RWPE2 (cell line): ENCODE data around the gene SIGLEC7.

Source experiments
- ATAC-seq: fragments of 200-7000 bp; cut with Tn5 transposase; 3 replicates; pipeline ENCODE4 v1.9.1; 2021; ENCODE audit warnings: low read depth
- DNase-seq: peaks from one replicate; pipeline ENCODE4 v3.0.0-alpha.2; 2020; ENCODE audit warnings: low spot score
- H3K27ac ChIP-seq: fragments of 450-650 bp; 2 replicates; pipeline ENCODE4 v1.5.1; 2017; ENCODE audit warnings: mild to moderate bottlenecking; ENCODE audit not compliant: poor library complexity, severe bottlenecking
- H3K27me3 ChIP-seq: fragments of 250-450 bp; sonication (Bioruptor Pico); 2 replicates; pipeline ENCODE4 v1.5.1; 2021; ENCODE audit warnings: mild to moderate bottlenecking, moderate library complexity; ENCODE audit not compliant: insufficient read depth, poor library complexity, severe bottlenecking
- H3K36me3 ChIP-seq: fragments of 250-450 bp; sonication (Bioruptor Pico); 2 replicates; pipeline ENCODE4 v1.5.1; 2020; ENCODE audit warnings: low read depth, mild to moderate bottlenecking, moderate library complexity
- H3K4me1 ChIP-seq: fragments of 250-450 bp; sonication (Bioruptor Pico); 2 replicates; pipeline ENCODE4 v1.5.1; 2021; ENCODE audit warnings: mild to moderate bottlenecking, moderate library complexity; ENCODE audit not compliant: insufficient read depth, poor library complexity, severe bottlenecking
- H3K4me3 ChIP-seq: fragments of 250-450 bp; sonication (Bioruptor Pico); 2 replicates; pipeline ENCODE4 v1.5.1; 2021; ENCODE audit warnings: mild to moderate bottlenecking, moderate library complexity; ENCODE audit not compliant: severe bottlenecking
- H3K9me3 ChIP-seq: fragments of 250-450 bp; sonication (Bioruptor Pico); 2 replicates; pipeline ENCODE4 v1.5.1; 2021; ENCODE audit warnings: mild to moderate bottlenecking, moderate library complexity; ENCODE audit not compliant: severe bottlenecking
- TF ChIP-seq, protein P1 (sequence below): fragments of 450-650 bp; IDR thresholded peaks from one replicate; pipeline ENCODE4 v1.5.1; 2017; ENCODE audit warnings: mild to moderate bottlenecking, moderate library complexity; ENCODE audit not compliant: poor library complexity, severe bottlenecking

SIGLEC7 gene

GRCh38 chr19:51198641-51199040 is 56.5 kb downstream of the SIGLEC7 start:
- H3K9me3 ChIP-seq = no peaks in the 10 kb centered on the region
- H3K27ac ChIP-seq = no peak overlapping the region
- no peak for ATAC-seq
- TF ChIP-seq, protein P1, sequence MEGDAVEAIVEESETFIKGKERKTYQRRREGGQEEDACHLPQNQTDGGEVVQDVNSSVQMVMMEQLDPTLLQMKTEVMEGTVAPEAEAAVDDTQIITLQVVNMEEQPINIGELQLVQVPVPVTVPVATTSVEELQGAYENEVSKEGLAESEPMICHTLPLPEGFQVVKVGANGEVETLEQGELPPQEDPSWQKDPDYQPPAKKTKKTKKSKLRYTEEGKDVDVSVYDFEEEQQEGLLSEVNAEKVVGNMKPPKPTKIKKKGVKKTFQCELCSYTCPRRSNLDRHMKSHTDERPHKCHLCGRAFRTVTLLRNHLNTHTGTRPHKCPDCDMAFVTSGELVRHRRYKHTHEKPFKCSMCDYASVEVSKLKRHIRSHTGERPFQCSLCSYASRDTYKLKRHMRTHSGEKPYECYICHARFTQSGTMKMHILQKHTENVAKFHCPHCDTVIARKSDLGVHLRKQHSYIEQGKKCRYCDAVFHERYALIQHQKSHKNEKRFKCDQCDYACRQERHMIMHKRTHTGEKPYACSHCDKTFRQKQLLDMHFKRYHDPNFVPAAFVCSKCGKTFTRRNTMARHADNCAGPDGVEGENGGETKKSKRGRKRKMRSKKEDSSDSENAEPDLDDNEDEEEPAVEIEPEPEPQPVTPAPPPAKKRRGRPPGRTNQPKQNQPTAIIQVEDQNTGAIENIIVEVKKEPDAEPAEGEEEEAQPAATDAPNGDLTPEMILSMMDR = no peak
- DNase-seq = no peak
- H3K27me3 ChIP-seq = peaks cover 4% of the 10 kb centered on the region
- H3K4me3 ChIP-seq = no peak overlapping the region
- H3K36me3 ChIP-seq = no peaks in the 10 kb centered on the region
- no peaks in the 10 kb centered on the region for H3K4me1 ChIP-seq

DNA sequence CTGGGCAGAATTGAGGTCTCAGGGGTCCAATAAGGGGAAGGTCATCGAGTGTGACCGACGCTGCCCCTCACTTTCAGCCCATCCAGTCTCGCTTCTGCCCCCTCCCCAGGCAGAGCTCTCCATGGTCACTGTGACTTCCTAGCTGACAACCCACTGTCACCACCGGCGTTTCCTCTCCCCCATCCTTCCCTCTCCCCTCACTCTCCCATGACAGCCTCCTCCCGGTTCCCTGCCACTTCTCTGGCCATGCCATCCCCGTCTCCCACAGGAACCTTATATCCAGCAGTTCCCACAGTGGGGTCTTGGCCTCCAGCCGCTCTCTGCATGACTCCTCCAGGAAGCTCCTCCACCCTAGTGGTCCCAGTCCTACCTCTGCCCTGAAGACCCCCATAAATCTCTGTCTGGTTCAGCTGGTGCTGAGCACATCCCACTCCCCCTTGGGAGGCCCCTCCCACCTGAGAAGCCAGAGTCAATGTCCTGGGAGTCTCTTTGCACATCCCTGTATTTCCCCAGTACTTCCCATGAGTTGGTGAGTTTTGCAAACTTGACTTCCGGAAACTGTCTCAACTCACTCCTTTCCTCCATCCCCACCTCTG is 58.1 kb downstream of the SIGLEC7 start:
- ATAC-seq (no peak), DNase-seq (no peak)
- no peaks in the 10 kb centered on the region for H3K4me1 ChIP-seq
- H3K9me3 ChIP-seq = no peaks in the 10 kb centered on the region
- no peak overlapping the region for H3K4me3 ChIP-seq
- H3K27ac ChIP-seq = no peak overlapping the region
- H3K27me3 ChIP-seq = peaks cover 4% of the 10 kb centered on the region
- H3K36me3 ChIP-seq = no peaks in the 10 kb centered on the region
- TF ChIP-seq, protein P1 = no peak

DNA sequence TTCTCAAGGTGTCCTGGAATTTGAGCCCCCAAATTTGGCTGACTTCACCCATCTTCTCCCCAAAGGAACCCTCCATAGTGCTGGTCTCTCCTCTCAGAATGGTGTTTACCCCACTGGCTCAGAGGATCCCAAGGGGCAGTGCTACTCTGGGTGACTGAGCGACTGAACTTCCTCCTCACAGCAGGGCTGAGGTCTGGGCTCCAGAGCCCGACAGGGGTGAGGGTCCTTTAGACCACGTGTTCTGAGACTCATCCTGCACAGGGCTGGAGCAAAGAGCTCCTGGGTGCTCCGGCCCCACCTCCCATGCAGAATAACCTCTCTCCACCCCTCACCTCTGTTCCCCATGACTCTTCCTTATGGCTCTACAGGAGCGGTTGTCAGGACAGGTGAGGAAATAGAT is 59.6 kb downstream of the SIGLEC7 start:
- H3K27ac ChIP-seq = no peak overlapping the region
- H3K9me3 ChIP-seq = no peaks in the 10 kb centered on the region
- H3K4me3 ChIP-seq = no peak overlapping the region
- no peaks in the 10 kb centered on the region for H3K4me1 ChIP-seq
- no peak for ATAC-seq
- no peaks in the 10 kb centered on the region for H3K36me3 ChIP-seq
- no peak for DNase-seq
- H3K27me3 ChIP-seq = peaks cover 4% of the 10 kb centered on the region
- TF ChIP-seq, protein P1 = no peak
